Lower lobe of right lung (tissue), 2 donors: ENCODE results near the gene TK2. TPM values are rescaled to one million over a fixed set of nuclear protein-coding genes. Genes with fewer than 3 reads are reported as not detected.

Experiments used
- ATAC-seq, 2 donors: fragments of 200-7000 bp; cut with Tn5 transposase; one replicate each; pipeline ENCODE4 v1.9.1; 2020 to 2022; ENCODE audit warnings: mild to moderate bottlenecking in 2 of 2, moderate library complexity in 2 of 2
- DNase-seq: peaks from one replicate; pipeline ENCODE4 v3.0.0-alpha.2; 2020
- H3K27ac ChIP-seq: fragments of 200-600 bp; one replicate; pipeline ENCODE4 v1.8.0; 2022
- H3K27me3 ChIP-seq: fragments of 200-600 bp; one replicate; pipeline ENCODE4 v1.8.0; 2022; ENCODE audit warnings: low read depth
- H3K36me3 ChIP-seq: fragments of 200-600 bp; one replicate; pipeline ENCODE4 v1.8.0; 2022; ENCODE audit warnings: mild to moderate bottlenecking
- H3K4me1 ChIP-seq: fragments of 200-600 bp; one replicate; pipeline ENCODE4 v1.8.0; 2022
- H3K4me3 ChIP-seq: fragments of 200-600 bp; one replicate; pipeline ENCODE4 v1.8.0; 2022; ENCODE audit warnings: mild to moderate bottlenecking
- H3K9me3 ChIP-seq: fragments of 200-600 bp; one replicate; pipeline ENCODE4 v1.8.0; 2022
- CTCF ChIP-seq: fragments of 200-600 bp; IDR thresholded peaks from one replicate; pipeline ENCODE4 v1.8.0; 2022; ENCODE audit warnings: antibody characterized with exemption, mild to moderate bottlenecking
- intact Hi-C: fragments of 100-400 bp; cut with DNase I; formaldehyde crosslinking; loops from one replicate; pipeline ENCODE4 v1.11.0; 2022
- total RNA-seq: library from RNA; stranded (reverse); fragmentation: NEBNext Ultra II Directional; extraction: Animal tissue kit (Norgen Biotek cat#: 25700); gene quantifications from one replicate; pipeline ENCODE4 v1.2.1, GENCODE V29; 2021
- donor health status: DM: no; HTN: yes; CAD: no; lungs with severe emphysema.

The TK2 gene
- total RNA-seq, 1 donor from 2014 or later, result 36.2 TPM

GRCh38 chr16:66578651-66579531 lies 29.0 kb upstream of the TK2 start, which contains the start of gene CMTM2:
CMTM2 (plus strand) TSS chr16:66579463; CDS start chr16:66579608, 145 bp downstream.
- Histone ChIP-seq H3K9me3 (no peaks in the 10 kb centered on the region), H3K27me3 (peaks cover 22% of the 10 kb centered on the region), H3K36me3 (no peaks in the 10 kb centered on the region), H3K4me3 (peak within 1 kb of the TSS; percentile 42), H3K4me1 (peaks cover 15% of the 10 kb centered on the region), H3K27ac (no peak within 1 kb of the TSS)
- intact Hi-C loops, result no loop called here
- ATAC-seq (peak; percentile 27 to 34), DNase-seq (no peak)
- TF ChIP-seq CTCF, result no peak

DNA sequence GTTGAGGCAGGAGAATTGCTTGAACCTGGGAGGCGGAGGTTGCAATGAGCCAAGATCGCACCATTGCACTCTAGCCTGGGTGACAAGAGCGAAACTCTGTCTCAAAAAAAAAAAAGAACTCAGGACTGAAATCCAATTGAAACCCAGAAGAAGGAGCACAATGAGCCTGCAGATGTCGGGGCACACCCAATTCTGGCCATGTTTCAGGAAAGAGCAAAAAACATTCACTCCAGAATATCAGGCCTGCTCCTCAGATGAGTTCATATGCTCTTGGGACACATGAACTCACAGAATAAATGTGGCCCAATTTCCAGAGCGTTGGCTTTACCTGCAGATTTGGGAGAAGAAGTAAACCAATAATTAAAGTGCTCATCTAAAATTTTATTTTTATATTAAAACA lies 26.4 kb upstream of the TK2 start:
- intact Hi-C loops, result no loop called here
- Histone ChIP-seq H3K4me1 (peaks cover 15% of the 10 kb centered on the region), H3K9me3 (no peaks in the 10 kb centered on the region), H3K4me3 (no peak overlapping the region), H3K27ac (no peak overlapping the region), H3K27me3 (peaks cover 22% of the 10 kb centered on the region), H3K36me3 (no peaks in the 10 kb centered on the region)
- ATAC-seq (no peak), DNase-seq (no peak)
- no peak for TF ChIP-seq CTCF

GRCh38 chr16:66575060-66575459 lies 25.1 kb upstream of the TK2 start:
- no peaks in the 10 kb centered on the region for H3K36me3 ChIP-seq
- H3K27me3 ChIP-seq, result peaks cover 22% of the 10 kb centered on the region
- H3K4me3 ChIP-seq, result no peak overlapping the region
- H3K27ac ChIP-seq, result no peak overlapping the region
- H3K4me1 ChIP-seq, result peaks cover 15% of the 10 kb centered on the region
- intact Hi-C loops, result no loop called here
- ATAC-seq, result no peak
- H3K9me3 ChIP-seq, result no peaks in the 10 kb centered on the region
- no peak for DNase-seq
- TF ChIP-seq CTCF, result no peak

GRCh38 chr16:66574531-66574930 lies 24.6 kb upstream of the TK2 start:
- no peak for ATAC-seq
- H3K4me3 ChIP-seq, result no peak overlapping the region
- H3K36me3 ChIP-seq, result no peaks in the 10 kb centered on the region
- peaks cover 20% of the 10 kb centered on the region for H3K27me3 ChIP-seq
- H3K9me3 ChIP-seq, result no peaks in the 10 kb centered on the region
- no peak for DNase-seq
- intact Hi-C loops, result no loop called here
- TF ChIP-seq CTCF, result no peak
- peaks cover 15% of the 10 kb centered on the region for H3K4me1 ChIP-seq
- no peak overlapping the region for H3K27ac ChIP-seq

DNA sequence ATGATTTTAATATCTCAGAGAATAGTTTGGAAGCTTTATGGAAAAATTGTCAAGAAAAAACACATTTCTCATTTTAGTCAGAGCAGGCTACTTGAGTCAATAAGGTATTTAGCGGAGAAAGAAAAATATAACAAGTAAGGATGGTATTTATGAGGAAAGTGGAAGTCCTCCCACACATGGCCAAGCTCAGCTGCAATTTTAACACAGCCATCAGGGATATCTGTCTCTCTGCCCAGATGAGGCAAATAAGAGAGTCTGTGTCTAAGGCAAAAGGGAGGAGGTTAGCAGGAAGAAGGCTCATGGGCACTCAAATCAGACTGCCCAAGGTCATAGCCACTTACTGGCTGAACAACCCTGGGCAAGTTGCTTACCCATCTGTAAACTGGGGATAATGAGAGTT lies 24.2 kb upstream of the TK2 start:
- intact Hi-C loops, result no loop called here
- Histone ChIP-seq H3K27ac (no peak overlapping the region), H3K4me3 (no peak overlapping the region)

More for the DNA sequence above, 24.2 kb upstream of the TK2 start:
- Histone ChIP-seq H3K36me3 (no peaks in the 10 kb centered on the region), H3K9me3 (no peaks in the 10 kb centered on the region), H3K27me3 (peaks cover 15% of the 10 kb centered on the region), H3K4me1 (peaks cover 13% of the 10 kb centered on the region)
- ATAC-seq, result no peak
- no peak for DNase-seq
- TF ChIP-seq CTCF, result no peak
